GM21423 (cell line): Measurements from ENCODE around the gene RHBDD1.
"Not testable (repeated sequence)": the region's sequence is repeated elsewhere in the genome, so short reads cannot be mapped to it uniquely, and the experiment has no call there.

Experiments
- ATAC-seq: cut with Tn5 transposase; IDR thresholded peaks from one replicate; pipeline ENCODE4 v1.9.1; 2021; ENCODE audit warnings: mild to moderate bottlenecking, moderate library complexity; ENCODE audit not compliant: unreplicated experiment

Gene RHBDD1

GRCh38 chr2:226839951-226840350, 4.1 kb downstream of the RHBDD1 start:
- ATAC-seq = no peak

- ATAC-seq = not testable (repeated sequence)
Measured at GRCh38 chr2:226843001-226843400, 7.1 kb downstream of the RHBDD1 start.

GRCh38 chr2:226845386-226846116, 9.7 kb downstream of the RHBDD1 start:
- no peak for ATAC-seq

GRCh38 chr2:226847090-226847489, 11.2 kb downstream of the RHBDD1 start:
- no peak for ATAC-seq

GRCh38 chr2:226847511-226847910, 11.7 kb downstream of the RHBDD1 start:
- ATAC-seq = no peak

GRCh38 chr2:226849349-226849748, 13.5 kb downstream of the RHBDD1 start:
- ATAC-seq = no peak

- no peak for ATAC-seq
Measured at GRCh38 chr2:226850024-226850423, 14.2 kb downstream of the RHBDD1 start.

- no peak for ATAC-seq
Measured at GRCh38 chr2:226855787-226856186, 19.9 kb downstream of the RHBDD1 start.

- peak; percentile 47 for ATAC-seq
Measured at GRCh38 chr2:226860087-226860486, 24.2 kb downstream of the RHBDD1 start.

- ATAC-seq = peak; percentile 73
Measured at GRCh38 chr2:226862623-226863022, 26.8 kb downstream of the RHBDD1 start.

- no peak for ATAC-seq
Measured at GRCh38 chr2:226865273-226865672, 29.4 kb downstream of the RHBDD1 start.

GRCh38 chr2:226865710-226866109, 29.9 kb downstream of the RHBDD1 start:
- no peak for ATAC-seq

- no peak for ATAC-seq
Measured at GRCh38 chr2:226868331-226869162, 32.7 kb downstream of the RHBDD1 start.

- ATAC-seq = no peak
Measured at GRCh38 chr2:226869371-226869770, 33.5 kb downstream of the RHBDD1 start.

GRCh38 chr2:226873051-226873620, 37.3 kb downstream of the RHBDD1 start:
- ATAC-seq = peak; percentile 67

GRCh38 chr2:226873826-226874225, 38.0 kb downstream of the RHBDD1 start:
- no peak for ATAC-seq

- ATAC-seq = no peak
Measured at GRCh38 chr2:226874749-226875148, 38.9 kb downstream of the RHBDD1 start.

- ATAC-seq = no peak
Measured at GRCh38 chr2:226875438-226876225, 39.8 kb downstream of the RHBDD1 start.

GRCh38 chr2:226877491-226877890, 41.6 kb downstream of the RHBDD1 start:
- no peak for ATAC-seq

GRCh38 chr2:226881287-226881686, 45.4 kb downstream of the RHBDD1 start:
- no peak for ATAC-seq

GRCh38 chr2:226882606-226883005, 46.8 kb downstream of the RHBDD1 start:
- ATAC-seq = no peak
